GM12873 (cell line): Measurements from ENCODE around the gene CD8B2.

Experiments
- CTCF ChIP-seq: IDR thresholded peaks from 2 replicates; pipeline ENCODE4 v1.5.1; 2012; ENCODE audit warnings: low read depth, mild to moderate bottlenecking, moderate library complexity, low read length, control low read depth; ENCODE audit not compliant: insufficient read depth; ENCODE audit errors: missing control alignments

Gene CD8B2

DNA sequence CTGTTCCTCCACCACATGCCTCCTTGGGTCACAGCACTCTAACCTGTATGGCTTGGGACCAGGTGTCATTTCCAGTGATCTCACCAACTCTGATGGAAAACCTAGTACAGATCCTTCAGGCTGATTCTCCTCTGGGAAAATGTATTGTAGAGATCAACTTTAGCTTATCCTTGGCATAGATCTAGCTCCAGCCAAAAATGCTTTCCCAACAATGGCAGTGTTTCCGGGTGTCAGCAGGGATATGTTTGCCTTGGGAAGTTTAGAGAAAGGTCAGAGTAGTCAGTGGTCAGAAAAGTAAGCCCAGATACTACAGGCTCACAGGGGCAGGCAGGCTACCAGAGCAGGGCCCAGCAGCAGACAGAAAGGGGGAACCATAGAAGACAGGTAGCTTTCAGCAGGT is 73.6 kb downstream of the CD8B2 start:
- TF ChIP-seq CTCF = no peak

DNA sequence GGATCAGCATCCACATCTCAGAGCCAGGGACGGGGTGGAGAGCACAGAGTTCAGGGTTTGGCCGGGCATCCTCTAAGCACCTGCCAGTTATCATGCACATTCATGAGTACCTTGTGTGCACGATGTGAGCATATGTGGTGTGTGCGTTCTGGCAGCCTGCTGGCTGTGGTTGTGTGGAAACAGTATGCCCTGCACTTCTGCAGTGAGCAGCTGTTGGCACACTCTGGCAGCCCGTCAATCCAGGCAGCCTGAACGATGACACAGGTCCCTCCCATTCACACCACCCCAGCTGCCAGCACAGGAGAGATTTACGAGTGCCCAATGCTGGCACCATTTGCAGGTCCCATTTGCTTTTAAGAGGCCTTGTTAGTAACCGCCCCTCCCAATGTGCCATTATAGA is 74.2 kb downstream of the CD8B2 start:
- no peak for TF ChIP-seq CTCF

GRCh38 chr2:106561803-106562202 is 74.6 kb downstream of the CD8B2 start:
- TF ChIP-seq CTCF = no peak

- TF ChIP-seq CTCF = no peak
Observed at GRCh38 chr2:106562268-106563186, 75.4 kb downstream of the CD8B2 start.

- TF ChIP-seq CTCF = no peak
Observed at GRCh38 chr2:106563195-106563594, 76.0 kb downstream of the CD8B2 start.

- TF ChIP-seq CTCF = no peak
Observed at GRCh38 chr2:106565599-106565998, 78.4 kb downstream of the CD8B2 start.

GRCh38 chr2:106566050-106566449 is 78.9 kb downstream of the CD8B2 start:
- no peak for TF ChIP-seq CTCF
